Progenitor cell of endocrine pancreas (in vitro differentiated cells): ENCODE measurements around the gene TM9SF4. TPM values are rescaled to one million over a fixed set of nuclear protein-coding genes. Genes with fewer than 3 reads are reported as not detected.

ENCODE experiments used
- DNase-seq: peaks from one replicate; pipeline ENCODE4 v3.0.0; 2021; ENCODE audit warnings: low spot score; ENCODE audit not compliant: unreplicated experiment
- H3K27ac Mint-ChIP-seq: 2 replicates; pipeline ENCODE4 v1.8.0; 2021; ENCODE audit warnings: mild to moderate bottlenecking, moderate library complexity, mixed read lengths
- H3K27me3 Mint-ChIP-seq: 2 replicates; pipeline ENCODE4 v1.8.0; 2021; ENCODE audit warnings: mixed read lengths
- H3K36me3 Mint-ChIP-seq: 2 replicates; pipeline ENCODE4 v1.8.0; 2022; ENCODE audit warnings: mixed read lengths; ENCODE audit not compliant: insufficient read depth
- H3K4me1 Mint-ChIP-seq: 2 replicates; pipeline ENCODE4 v1.8.0; 2021; ENCODE audit warnings: low read depth, mixed read lengths
- H3K4me3 Mint-ChIP-seq: 2 replicates; pipeline ENCODE4 v1.8.0; 2021; ENCODE audit warnings: low read depth, mild to moderate bottlenecking, moderate library complexity, mixed read lengths
- H3K9me3 Mint-ChIP-seq: 2 replicates; pipeline ENCODE4 v1.8.0; 2021; ENCODE audit warnings: low read depth, mixed read lengths
- total RNA-seq: library from RNA; stranded (reverse); gene quantifications from 2 replicates; pipeline ENCODE4 v1.2.1, GENCODE V29; 2021
- TF ChIP-seq, protein P1 (sequence below): fragments of 200-600 bp; sonication (generic); IDR thresholded peaks from one replicate; pipeline ENCODE4 v1.5.0; 2021; ENCODE audit warnings: antibody characterized with exemption, mild to moderate bottlenecking; ENCODE audit not compliant: unreplicated experiment

TM9SF4 gene
- total RNA-seq, 1 donor from 2014 or later = 92.9 TPM

GRCh38 chr20:32206760-32207625 lies 97.5 kb downstream of the TM9SF4 start:
- peaks cover 11% of the 10 kb centered on the region for H3K36me3 Mint-ChIP-seq
- no peak for DNase-seq
- H3K9me3 Mint-ChIP-seq = no peaks in the 10 kb centered on the region

DNA sequence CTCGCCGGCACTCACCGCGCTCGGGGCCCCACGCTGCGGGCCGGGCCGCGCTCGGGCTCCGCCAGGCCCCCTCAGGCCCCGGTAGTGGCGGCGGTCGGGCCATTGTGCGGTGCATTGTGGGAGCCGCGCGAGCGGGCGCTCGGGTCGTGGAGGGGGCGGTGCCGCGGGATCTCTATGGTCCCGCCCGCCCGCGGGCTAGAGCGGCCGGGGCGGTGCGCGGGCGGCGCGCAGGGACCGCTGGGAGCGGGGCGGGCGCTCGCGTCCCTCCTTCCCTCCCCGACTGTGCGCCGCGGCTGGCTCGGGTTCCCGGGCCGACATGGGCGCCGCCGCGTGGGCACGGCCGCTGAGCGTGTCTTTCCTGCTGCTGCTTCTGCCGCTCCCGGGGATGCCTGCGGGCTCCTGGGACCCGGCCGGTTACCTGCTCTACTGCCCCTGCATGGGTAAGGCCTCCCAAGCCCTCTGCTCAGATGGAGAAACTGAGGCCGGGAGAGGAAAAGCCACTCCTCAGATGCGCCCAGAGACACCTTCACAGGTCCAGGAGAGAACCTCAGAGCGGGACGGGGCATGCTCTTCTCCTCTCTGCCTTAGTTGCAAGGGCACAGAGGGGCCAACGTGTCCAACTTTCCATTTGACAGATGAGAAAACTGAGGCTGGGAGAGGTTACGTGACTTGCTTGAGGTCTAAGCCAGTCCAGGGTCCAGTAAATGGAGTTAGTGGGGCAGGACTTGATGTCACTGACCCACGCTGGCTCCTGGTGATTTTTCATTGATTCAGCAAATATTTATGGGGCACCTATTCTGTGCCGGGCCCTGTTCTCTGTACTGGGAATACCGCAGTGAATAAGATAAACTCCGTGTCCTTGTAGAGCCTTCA lies 98.3 kb downstream of the TM9SF4 start, which contains the start of the genes PLAGL2 and POFUT1:
Gene PLAGL2 (minus strand): TSS at position 118 of the 873 bp plus-strand sequence. CDS start 5,565 bp downstream, outside the sequence.
Gene POFUT1 (plus strand): TSS at position 255 of the 873 bp plus-strand sequence. CDS start 62 bp downstream, at position 317.
- no peaks in the 10 kb centered on the region for H3K27me3 Mint-ChIP-seq
- TF ChIP-seq, protein P1, sequence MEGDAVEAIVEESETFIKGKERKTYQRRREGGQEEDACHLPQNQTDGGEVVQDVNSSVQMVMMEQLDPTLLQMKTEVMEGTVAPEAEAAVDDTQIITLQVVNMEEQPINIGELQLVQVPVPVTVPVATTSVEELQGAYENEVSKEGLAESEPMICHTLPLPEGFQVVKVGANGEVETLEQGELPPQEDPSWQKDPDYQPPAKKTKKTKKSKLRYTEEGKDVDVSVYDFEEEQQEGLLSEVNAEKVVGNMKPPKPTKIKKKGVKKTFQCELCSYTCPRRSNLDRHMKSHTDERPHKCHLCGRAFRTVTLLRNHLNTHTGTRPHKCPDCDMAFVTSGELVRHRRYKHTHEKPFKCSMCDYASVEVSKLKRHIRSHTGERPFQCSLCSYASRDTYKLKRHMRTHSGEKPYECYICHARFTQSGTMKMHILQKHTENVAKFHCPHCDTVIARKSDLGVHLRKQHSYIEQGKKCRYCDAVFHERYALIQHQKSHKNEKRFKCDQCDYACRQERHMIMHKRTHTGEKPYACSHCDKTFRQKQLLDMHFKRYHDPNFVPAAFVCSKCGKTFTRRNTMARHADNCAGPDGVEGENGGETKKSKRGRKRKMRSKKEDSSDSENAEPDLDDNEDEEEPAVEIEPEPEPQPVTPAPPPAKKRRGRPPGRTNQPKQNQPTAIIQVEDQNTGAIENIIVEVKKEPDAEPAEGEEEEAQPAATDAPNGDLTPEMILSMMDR = peak; percentile 45
- H3K9me3 Mint-ChIP-seq = no peaks in the 10 kb centered on the region
- H3K4me3 Mint-ChIP-seq = peak within 1 kb of the TSS; percentile 97
- peaks cover 50% of the 10 kb centered on the region for H3K4me1 Mint-ChIP-seq
- peak; percentile 90 for DNase-seq
- peaks cover 11% of the 10 kb centered on the region for H3K36me3 Mint-ChIP-seq
- H3K27ac Mint-ChIP-seq = peak within 1 kb of the TSS; percentile 99

More at GRCh38 chr20:32206760-32207625, 97.5 kb downstream of the TM9SF4 start:
- TF ChIP-seq, protein P1 = no peak
- Mint-ChIP-seq H3K4me1 (peaks cover 50% of the 10 kb centered on the region), H3K27me3 (no peaks in the 10 kb centered on the region), H3K27ac (peak overlapping the region; percentile 99), H3K4me3 (peak overlapping the region; percentile 97)

- Mint-ChIP-seq H3K4me3 (peak overlapping the region; percentile 87), H3K4me1 (peaks cover 45% of the 10 kb centered on the region), H3K36me3 (peaks cover 11% of the 10 kb centered on the region), H3K27ac (peak overlapping the region; percentile 86), H3K9me3 (no peaks in the 10 kb centered on the region), H3K27me3 (no peaks in the 10 kb centered on the region)
- no peak for DNase-seq
- TF ChIP-seq, protein P1 = no peak
Measured at GRCh38 chr20:32208499-32209154, 99.1 kb downstream of the TM9SF4 start.

DNA sequence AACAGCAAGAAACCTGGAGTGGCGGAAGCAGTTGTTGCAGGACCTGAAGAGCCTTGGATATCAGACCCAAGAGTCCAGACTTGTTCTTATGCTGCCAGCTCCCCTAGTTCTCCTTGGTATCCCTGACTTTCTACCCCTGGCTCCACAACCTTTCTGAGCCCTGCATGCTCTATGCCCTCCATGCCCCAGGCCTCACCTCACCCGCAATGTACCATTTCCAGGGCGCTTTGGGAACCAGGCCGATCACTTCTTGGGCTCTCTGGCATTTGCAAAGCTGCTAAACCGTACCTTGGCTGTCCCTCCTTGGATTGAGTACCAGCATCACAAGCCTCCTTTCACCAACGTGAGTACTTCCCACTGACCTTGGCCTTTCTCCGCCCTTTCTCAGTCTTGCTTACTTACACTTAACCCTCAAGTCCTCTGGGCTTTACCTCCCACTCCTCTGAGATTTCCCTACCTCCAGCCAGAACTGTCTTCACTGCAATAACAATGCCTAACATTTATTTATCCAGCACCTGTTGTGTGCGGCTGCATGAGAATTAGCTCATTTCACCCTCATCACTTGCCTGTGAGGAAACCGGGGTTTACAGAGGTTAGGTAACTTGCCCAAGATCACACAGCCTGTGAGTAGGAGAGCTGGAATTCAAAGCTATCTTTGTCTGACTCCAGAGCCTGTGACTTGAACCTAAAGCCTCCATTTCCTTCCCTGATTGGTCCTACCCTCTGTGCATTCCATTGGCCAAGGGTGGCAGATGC lies 100.5 kb downstream of the TM9SF4 start:
- Mint-ChIP-seq H3K9me3 (no peaks in the 10 kb centered on the region), H3K4me1 (peaks cover 31% of the 10 kb centered on the region), H3K27ac (peak overlapping the region; percentile 86), H3K36me3 (peaks cover 13% of the 10 kb centered on the region), H3K27me3 (no peaks in the 10 kb centered on the region), H3K4me3 (peak overlapping the region; percentile 31)
- no peak for DNase-seq
- TF ChIP-seq, protein P1 = no peak
